Measurements from ENCODE around the gene CCT8. TPM values are rescaled to one million over a fixed set of nuclear protein-coding genes. Genes with fewer than 3 reads are reported as not detected.
A peak's percentile ranks its signal among the peaks of the same experiment; 100 is the strongest.

CCT8 gene
- total RNA-seq, 1 experiment from 2014 or later: 335 TPM

GRCh38 chr21:29024474-29025327 lies 48.7 kb downstream of the CCT8 start, which contains the start of gene USP16:
USP16 (plus strand) TSS chr21:29024668; CDS start chr21:29027914, 3,246 bp downstream.
- ChIA-PET POLR2A (interaction anchor here (1.2 to 2.4 kb wide), 3 partner anchors 22 to 49 kb away, joined by 11 to 18 read pairs (median 11); partner anchors contain the start of genes CCT8 and LTN1), CTCF (interaction anchor here (0.8 to 0.9 kb wide), 4 partner anchors 19 to 49 kb away, joined by 3 to 5 read pairs (median 3); partner anchors contain the start of gene CCT8)
- DNase-seq (ENCODE audit: low spot score) (peak; percentile 89), ATAC-seq (peak; percentile 98)
- Mint-ChIP-seq H3K9me3 (no peaks in the 10 kb centered on the region), H3K4me3 (peak within 1 kb of the TSS; percentile 99), H3K27me3 (ENCODE audit: low read depth) (no peaks in the 10 kb centered on the region), H3K36me3 (peaks cover 13% of the 10 kb centered on the region), H3K27ac (peak within 1 kb of the TSS; percentile 99), H3K4me1 (peaks cover 18% of the 10 kb centered on the region)
- TF ChIP-seq, protein P1, sequence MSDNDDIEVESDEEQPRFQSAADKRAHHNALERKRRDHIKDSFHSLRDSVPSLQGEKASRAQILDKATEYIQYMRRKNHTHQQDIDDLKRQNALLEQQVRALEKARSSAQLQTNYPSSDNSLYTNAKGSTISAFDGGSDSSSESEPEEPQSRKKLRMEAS (CRISPR knock-in tag; IDR thresholded peaks at IDR 0.05): peak; percentile 51; the same call in 1 of the 2 replicates
- TF ChIP-seq NFYB (CRISPR knock-in tag; conservative IDR thresholded peaks at IDR 0.05; ENCODE audit: low read depth): peak; percentile 99
- peak; percentile 95 for TF ChIP-seq CREM (CRISPR knock-in tag; IDR thresholded peaks at IDR 0.05)
- TF ChIP-seq USF1 (CRISPR knock-in tag; IDR thresholded peaks at IDR 0.05): 0 out of 2 replicates have a peak, but pooled peaks have one; percentile 22
- no peak for TF ChIP-seq ZNF425 (CRISPR knock-in tag; conservative IDR thresholded peaks at IDR 0.05)
- TF ChIP-seq, protein P2, sequence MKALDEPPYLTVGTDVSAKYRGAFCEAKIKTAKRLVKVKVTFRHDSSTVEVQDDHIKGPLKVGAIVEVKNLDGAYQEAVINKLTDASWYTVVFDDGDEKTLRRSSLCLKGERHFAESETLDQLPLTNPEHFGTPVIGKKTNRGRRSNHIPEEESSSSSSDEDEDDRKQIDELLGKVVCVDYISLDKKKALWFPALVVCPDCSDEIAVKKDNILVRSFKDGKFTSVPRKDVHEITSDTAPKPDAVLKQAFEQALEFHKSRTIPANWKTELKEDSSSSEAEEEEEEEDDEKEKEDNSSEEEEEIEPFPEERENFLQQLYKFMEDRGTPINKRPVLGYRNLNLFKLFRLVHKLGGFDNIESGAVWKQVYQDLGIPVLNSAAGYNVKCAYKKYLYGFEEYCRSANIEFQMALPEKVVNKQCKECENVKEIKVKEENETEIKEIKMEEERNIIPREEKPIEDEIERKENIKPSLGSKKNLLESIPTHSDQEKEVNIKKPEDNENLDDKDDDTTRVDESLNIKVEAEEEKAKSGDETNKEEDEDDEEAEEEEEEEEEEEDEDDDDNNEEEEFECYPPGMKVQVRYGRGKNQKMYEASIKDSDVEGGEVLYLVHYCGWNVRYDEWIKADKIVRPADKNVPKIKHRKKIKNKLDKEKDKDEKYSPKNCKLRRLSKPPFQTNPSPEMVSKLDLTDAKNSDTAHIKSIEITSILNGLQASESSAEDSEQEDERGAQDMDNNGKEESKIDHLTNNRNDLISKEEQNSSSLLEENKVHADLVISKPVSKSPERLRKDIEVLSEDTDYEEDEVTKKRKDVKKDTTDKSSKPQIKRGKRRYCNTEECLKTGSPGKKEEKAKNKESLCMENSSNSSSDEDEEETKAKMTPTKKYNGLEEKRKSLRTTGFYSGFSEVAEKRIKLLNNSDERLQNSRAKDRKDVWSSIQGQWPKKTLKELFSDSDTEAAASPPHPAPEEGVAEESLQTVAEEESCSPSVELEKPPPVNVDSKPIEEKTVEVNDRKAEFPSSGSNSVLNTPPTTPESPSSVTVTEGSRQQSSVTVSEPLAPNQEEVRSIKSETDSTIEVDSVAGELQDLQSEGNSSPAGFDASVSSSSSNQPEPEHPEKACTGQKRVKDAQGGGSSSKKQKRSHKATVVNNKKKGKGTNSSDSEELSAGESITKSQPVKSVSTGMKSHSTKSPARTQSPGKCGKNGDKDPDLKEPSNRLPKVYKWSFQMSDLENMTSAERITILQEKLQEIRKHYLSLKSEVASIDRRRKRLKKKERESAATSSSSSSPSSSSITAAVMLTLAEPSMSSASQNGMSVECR (CRISPR knock-in tag; IDR thresholded peaks at IDR 0.05; ENCODE audit: borderline replicate concordance): peak; percentile 41; the same call in 1 of the 2 replicates
- no peak for TF ChIP-seq ZNF416 (CRISPR knock-in tag; IDR thresholded peaks at IDR 0.05)
- TF ChIP-seq ZNF281 (CRISPR knock-in tag; IDR thresholded peaks at IDR 0.05): peak; percentile 61; the same call in 1 of the 2 replicates
- TF ChIP-seq SP1 (CRISPR knock-in tag; conservative IDR thresholded peaks at IDR 0.05): peak; percentile 61
- TF ChIP-seq FOXK1 (CRISPR knock-in tag; IDR thresholded peaks at IDR 0.05): peak; percentile 78; the same call in 1 of the 2 replicates
- no peak for TF ChIP-seq NR1H2 (CRISPR knock-in tag; IDR thresholded peaks at IDR 0.05)
- TF ChIP-seq NR2C2 (CRISPR knock-in tag; IDR thresholded peaks at IDR 0.05): peak; percentile 76
- TF ChIP-seq GABPB1 (CRISPR knock-in tag; IDR thresholded peaks at IDR 0.05): peak; percentile 7; the same call in 1 of the 2 replicates

Data from WTC11 (cell line).